PC-3 (cell line): ENCODE results near the gene PILRA.

Source experiments
- EZH2 ChIP-seq: fragments of 300-600 bp; sonication (generic); IDR thresholded peaks from one replicate; pipeline ENCODE4 v1.6.1; 2017; ENCODE audit warnings: antibody characterized with exemption, mild to moderate bottlenecking, low read length; ENCODE audit not compliant: unreplicated experiment
- EZH2phosphoT487 ChIP-seq: fragments of 300-600 bp; sonication (generic); IDR thresholded peaks from 2 replicates; pipeline ENCODE4 v1.6.1; 2018; ENCODE audit warnings: mild to moderate bottlenecking, antibody characterized with exemption, low read length, borderline replicate concordance
- TF ChIP-seq, protein P1 (sequence below): fragments of 300-600 bp; sonication (generic); conservative IDR thresholded peaks from 2 replicates; pipeline ENCODE4 v1.5.1; 2017; ENCODE audit warnings: antibody characterized with exemption, low read depth, mild to moderate bottlenecking, low read length

GRCh38 chr7:100396421-100396982 is 23.2 kb downstream of the PILRA start:
- TF ChIP-seq, protein P1, sequence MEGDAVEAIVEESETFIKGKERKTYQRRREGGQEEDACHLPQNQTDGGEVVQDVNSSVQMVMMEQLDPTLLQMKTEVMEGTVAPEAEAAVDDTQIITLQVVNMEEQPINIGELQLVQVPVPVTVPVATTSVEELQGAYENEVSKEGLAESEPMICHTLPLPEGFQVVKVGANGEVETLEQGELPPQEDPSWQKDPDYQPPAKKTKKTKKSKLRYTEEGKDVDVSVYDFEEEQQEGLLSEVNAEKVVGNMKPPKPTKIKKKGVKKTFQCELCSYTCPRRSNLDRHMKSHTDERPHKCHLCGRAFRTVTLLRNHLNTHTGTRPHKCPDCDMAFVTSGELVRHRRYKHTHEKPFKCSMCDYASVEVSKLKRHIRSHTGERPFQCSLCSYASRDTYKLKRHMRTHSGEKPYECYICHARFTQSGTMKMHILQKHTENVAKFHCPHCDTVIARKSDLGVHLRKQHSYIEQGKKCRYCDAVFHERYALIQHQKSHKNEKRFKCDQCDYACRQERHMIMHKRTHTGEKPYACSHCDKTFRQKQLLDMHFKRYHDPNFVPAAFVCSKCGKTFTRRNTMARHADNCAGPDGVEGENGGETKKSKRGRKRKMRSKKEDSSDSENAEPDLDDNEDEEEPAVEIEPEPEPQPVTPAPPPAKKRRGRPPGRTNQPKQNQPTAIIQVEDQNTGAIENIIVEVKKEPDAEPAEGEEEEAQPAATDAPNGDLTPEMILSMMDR: no peak
- TF ChIP-seq EZH2 (no peak), EZH2phosphoT487 (no peak)
